ENCODE measurements around the gene CHIA.

Gene CHIA

DNA sequence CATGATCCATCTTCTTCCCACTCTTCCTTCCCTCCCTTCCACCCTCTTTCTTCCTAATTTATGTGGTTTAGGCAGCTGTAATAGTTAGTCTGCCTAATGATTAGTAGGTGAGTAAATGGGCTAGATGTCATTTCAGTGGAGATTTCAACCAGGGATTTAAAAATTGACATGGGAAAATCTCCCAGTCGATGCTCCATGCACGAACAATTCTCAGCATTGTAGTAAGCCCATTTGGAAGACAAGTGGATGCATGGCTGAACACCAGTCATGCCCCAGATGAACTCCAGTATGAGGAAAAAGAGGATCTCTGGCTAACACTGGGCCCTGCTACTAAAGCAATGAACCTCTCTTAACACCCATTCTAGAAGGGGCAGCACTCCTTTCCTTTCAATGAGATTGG lies 37.9 kb upstream of the CHIA start:
- TF ChIP-seq POLR2AphosphoS5 (IDR thresholded peaks at IDR 0.05; ENCODE audit: low read depth) (no peak), SPI1 (IDR thresholded peaks at IDR 0.05; ENCODE audit: borderline replicate concordance, low read depth) (no peak), GABPA (IDR thresholded peaks at IDR 0.05; ENCODE audit: low read depth) (no peak)
- TF ChIP-seq, protein P1, sequence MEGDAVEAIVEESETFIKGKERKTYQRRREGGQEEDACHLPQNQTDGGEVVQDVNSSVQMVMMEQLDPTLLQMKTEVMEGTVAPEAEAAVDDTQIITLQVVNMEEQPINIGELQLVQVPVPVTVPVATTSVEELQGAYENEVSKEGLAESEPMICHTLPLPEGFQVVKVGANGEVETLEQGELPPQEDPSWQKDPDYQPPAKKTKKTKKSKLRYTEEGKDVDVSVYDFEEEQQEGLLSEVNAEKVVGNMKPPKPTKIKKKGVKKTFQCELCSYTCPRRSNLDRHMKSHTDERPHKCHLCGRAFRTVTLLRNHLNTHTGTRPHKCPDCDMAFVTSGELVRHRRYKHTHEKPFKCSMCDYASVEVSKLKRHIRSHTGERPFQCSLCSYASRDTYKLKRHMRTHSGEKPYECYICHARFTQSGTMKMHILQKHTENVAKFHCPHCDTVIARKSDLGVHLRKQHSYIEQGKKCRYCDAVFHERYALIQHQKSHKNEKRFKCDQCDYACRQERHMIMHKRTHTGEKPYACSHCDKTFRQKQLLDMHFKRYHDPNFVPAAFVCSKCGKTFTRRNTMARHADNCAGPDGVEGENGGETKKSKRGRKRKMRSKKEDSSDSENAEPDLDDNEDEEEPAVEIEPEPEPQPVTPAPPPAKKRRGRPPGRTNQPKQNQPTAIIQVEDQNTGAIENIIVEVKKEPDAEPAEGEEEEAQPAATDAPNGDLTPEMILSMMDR (IDR thresholded peaks at IDR 0.05; ENCODE audit: insufficient read depth, low read length) = no peak
- TF ChIP-seq, protein P2, sequence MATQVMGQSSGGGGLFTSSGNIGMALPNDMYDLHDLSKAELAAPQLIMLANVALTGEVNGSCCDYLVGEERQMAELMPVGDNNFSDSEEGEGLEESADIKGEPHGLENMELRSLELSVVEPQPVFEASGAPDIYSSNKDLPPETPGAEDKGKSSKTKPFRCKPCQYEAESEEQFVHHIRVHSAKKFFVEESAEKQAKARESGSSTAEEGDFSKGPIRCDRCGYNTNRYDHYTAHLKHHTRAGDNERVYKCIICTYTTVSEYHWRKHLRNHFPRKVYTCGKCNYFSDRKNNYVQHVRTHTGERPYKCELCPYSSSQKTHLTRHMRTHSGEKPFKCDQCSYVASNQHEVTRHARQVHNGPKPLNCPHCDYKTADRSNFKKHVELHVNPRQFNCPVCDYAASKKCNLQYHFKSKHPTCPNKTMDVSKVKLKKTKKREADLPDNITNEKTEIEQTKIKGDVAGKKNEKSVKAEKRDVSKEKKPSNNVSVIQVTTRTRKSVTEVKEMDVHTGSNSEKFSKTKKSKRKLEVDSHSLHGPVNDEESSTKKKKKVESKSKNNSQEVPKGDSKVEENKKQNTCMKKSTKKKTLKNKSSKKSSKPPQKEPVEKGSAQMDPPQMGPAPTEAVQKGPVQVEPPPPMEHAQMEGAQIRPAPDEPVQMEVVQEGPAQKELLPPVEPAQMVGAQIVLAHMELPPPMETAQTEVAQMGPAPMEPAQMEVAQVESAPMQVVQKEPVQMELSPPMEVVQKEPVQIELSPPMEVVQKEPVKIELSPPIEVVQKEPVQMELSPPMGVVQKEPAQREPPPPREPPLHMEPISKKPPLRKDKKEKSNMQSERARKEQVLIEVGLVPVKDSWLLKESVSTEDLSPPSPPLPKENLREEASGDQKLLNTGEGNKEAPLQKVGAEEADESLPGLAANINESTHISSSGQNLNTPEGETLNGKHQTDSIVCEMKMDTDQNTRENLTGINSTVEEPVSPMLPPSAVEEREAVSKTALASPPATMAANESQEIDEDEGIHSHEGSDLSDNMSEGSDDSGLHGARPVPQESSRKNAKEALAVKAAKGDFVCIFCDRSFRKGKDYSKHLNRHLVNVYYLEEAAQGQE (IDR thresholded peaks at IDR 0.05; ENCODE audit: insufficient replicate concordance, low read depth) = no peak
- peaks cover 3% of the 10 kb centered on the region for H3K27me3 ChIP-seq (ENCODE audit: insufficient read depth, poor library complexity, severe bottlenecking)
- DNase-seq (ENCODE audit: low read depth in 1 of 2, low spot score in 1 of 2) = no peak

DNA sequence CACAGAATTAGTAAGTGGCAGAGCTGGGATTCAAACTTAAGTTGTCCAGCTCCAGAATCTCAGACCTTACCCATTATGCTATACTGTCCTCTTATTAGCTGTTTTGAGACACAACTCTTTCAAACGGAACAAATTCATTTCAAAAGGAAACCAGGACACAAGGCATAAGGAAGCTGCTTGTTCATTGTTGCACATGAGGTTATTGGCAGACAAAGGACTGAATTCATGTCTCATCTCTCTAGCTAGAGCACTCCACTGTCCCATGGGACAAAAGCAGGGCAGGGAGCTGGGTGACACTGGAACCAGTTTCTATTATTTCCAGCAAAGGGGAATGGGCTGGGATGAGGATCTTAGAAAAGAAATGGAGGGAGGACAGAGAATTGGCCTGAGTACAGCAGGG lies 36.8 kb upstream of the CHIA start:
- H3K4me3 ChIP-seq (replicated peaks; ENCODE audit: insufficient read depth, low read length) = no peak overlapping the region
- H3K27me3 ChIP-seq (ENCODE audit: insufficient read depth, poor library complexity, severe bottlenecking) = peaks cover 3% of the 10 kb centered on the region
- DNase-seq (ENCODE audit: low read depth in 1 of 2, low spot score in 1 of 2) = no peak
- no peak overlapping the region for H3K27ac ChIP-seq (replicated peaks)
- no peak for TF ChIP-seq SPI1 (IDR thresholded peaks at IDR 0.05; ENCODE audit: borderline replicate concordance, low read depth)
- TF ChIP-seq, protein P2 (IDR thresholded peaks at IDR 0.05; ENCODE audit: insufficient replicate concordance, low read depth) = no peak
- no peak for TF ChIP-seq GABPA (IDR thresholded peaks at IDR 0.05; ENCODE audit: low read depth)
- TF ChIP-seq, protein P1 (IDR thresholded peaks at IDR 0.05; ENCODE audit: insufficient read depth, low read length) = no peak
- TF ChIP-seq POLR2AphosphoS5 (IDR thresholded peaks at IDR 0.05; ENCODE audit: low read depth) = no peak

More for the DNA sequence above, 37.9 kb upstream of the CHIA start:
- no peak overlapping the region for H3K27ac ChIP-seq (replicated peaks)
- H3K4me3 ChIP-seq (replicated peaks; ENCODE audit: insufficient read depth, low read length) = no peak overlapping the region

DNA sequence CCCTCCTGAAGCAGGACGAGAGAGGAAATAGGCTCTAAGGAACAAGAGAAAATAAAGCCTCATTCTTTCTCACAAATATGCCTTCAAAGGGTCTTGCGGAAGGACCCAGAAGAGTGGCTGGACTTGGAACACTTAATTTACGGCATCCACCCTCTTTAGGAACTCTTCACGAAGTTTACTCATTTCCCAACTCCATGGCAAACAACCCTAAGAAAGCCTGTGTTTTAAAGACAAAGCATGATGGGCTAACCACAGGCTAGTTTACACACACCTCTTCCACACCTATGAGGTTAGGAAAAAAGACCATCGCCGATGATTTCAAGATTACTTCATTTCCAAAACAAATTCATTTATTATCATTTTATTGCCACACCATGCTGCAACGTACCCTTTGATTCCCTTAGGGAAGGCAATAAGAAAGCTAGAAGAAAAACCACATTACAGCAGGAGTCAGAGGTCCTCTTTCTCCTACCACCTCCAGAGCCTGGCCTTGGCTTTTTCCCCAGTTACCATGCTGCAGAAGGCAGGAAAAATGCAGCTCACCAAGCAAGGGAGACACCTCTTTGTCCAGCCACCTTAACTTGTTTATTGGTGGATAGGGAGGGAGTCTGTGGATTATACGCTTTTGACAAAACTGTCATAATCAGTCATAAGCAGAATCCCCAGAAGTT lies 33.5 kb upstream of the CHIA start:
- Histone ChIP-seq H3K27me3 (ENCODE audit: insufficient read depth, poor library complexity, severe bottlenecking) (peaks cover 3% of the 10 kb centered on the region), H3K4me3 (replicated peaks; ENCODE audit: insufficient read depth, low read length) (no peak overlapping the region), H3K27ac (replicated peaks) (no peak overlapping the region)
- DNase-seq (ENCODE audit: low read depth in 1 of 2, low spot score in 1 of 2) = no peak
- TF ChIP-seq, protein P1 (IDR thresholded peaks at IDR 0.05; ENCODE audit: insufficient read depth, low read length) = no peak

Measured in HL-60 (cell line).